HepG2 (cell line): ENCODE measurements around the gene DAZAP1. TPM values are rescaled to one million over a fixed set of nuclear protein-coding genes. Genes with fewer than 3 reads are reported as not detected.

Experiments
- ATF6 ChIP-seq: sonication (generic); formaldehyde crosslinking; conservative IDR thresholded peaks from 2 replicates; pipeline ENCODE4 v1.4.0; 2020; ENCODE audit warnings: missing genetic modification reagents
- BRCA1 ChIP-seq: sonication (generic); formaldehyde crosslinking; IDR thresholded peaks from 2 replicates; pipeline ENCODE4 v1.4.0; 2020; ENCODE audit warnings: missing genetic modification reagents
- CEBPB ChIP-seq: IDR thresholded peaks from 2 replicates; pipeline ENCODE4 v1.6.1; 2011; ENCODE audit warnings: low read depth, low read length, improper control_type of control experiment, borderline replicate concordance
- CREB1 ChIP-seq, 2 experiments: fragments of 450-650 bp in 1 of 2; IDR thresholded peaks; 2 replicates each; pipeline ENCODE4 v1.6.1; 2016 to 2017; ENCODE audit warnings: control low read depth in 1 of 2, mild to moderate bottlenecking in 1 of 2, missing compliant biosample characterization in 1 of 2, missing genetic modification characterization in 1 of 2
- CSRNP2 ChIP-seq: sonication (generic); formaldehyde crosslinking; conservative IDR thresholded peaks from 2 replicates; pipeline ENCODE4 v1.8.0; 2022; ENCODE audit warnings: low read depth, missing genetic modification reagents
- ESRRA ChIP-seq: sonication (generic); formaldehyde crosslinking; IDR thresholded peaks from 2 replicates; pipeline ENCODE4 v1.5.1; 2020; ENCODE audit warnings: mild to moderate bottlenecking, low read depth, missing genetic modification reagents
- ETV6 ChIP-seq: sonication (generic); formaldehyde crosslinking; conservative IDR thresholded peaks from 2 replicates; pipeline ENCODE4 v1.4.0; 2020; ENCODE audit warnings: missing genetic modification reagents
- HOXA9 ChIP-seq: sonication (generic); formaldehyde crosslinking; IDR thresholded peaks from 2 replicates; pipeline ENCODE4 v1.8.1; 2022; ENCODE audit warnings: missing genetic modification reagents, mild to moderate bottlenecking, moderate library complexity, borderline replicate concordance
- NFATC3 ChIP-seq: sonication (generic); formaldehyde crosslinking; IDR thresholded peaks from 2 replicates; pipeline ENCODE4 v1.5.1; 2020; ENCODE audit warnings: mild to moderate bottlenecking, missing genetic modification reagents
- NFIB ChIP-seq: sonication (generic); formaldehyde crosslinking; IDR thresholded peaks from 2 replicates; pipeline ENCODE4 v1.9.0; 2021; ENCODE audit warnings: missing genetic modification reagents, mild to moderate bottlenecking, borderline replicate concordance
- SALL1 ChIP-seq: sonication (generic); formaldehyde crosslinking; IDR thresholded peaks from 2 replicates; pipeline ENCODE4 v1.8.0; 2022; ENCODE audit warnings: mild to moderate bottlenecking, missing genetic modification reagents
- SATB2 ChIP-seq: sonication (generic); formaldehyde crosslinking; IDR thresholded peaks from 2 replicates; pipeline ENCODE4 v1.5.0; 2020; ENCODE audit warnings: missing genetic modification reagents
- SETDB1 ChIP-seq: sonication (generic); formaldehyde crosslinking; IDR thresholded peaks from 2 replicates; pipeline ENCODE4 v1.5.1; 2020; ENCODE audit warnings: missing genetic modification reagents, mild to moderate bottlenecking, borderline replicate concordance
- SMAD1 ChIP-seq: sonication (generic); formaldehyde crosslinking; IDR thresholded peaks from 2 replicates; pipeline ENCODE4 v1.4.0; 2020; ENCODE audit warnings: missing genetic modification reagents, low read depth, mild to moderate bottlenecking, borderline replicate concordance
- SP140L ChIP-seq: sonication (generic); formaldehyde crosslinking; IDR thresholded peaks from 2 replicates; pipeline ENCODE4 v1.4.0; 2020; ENCODE audit warnings: missing genetic modification reagents, borderline replicate concordance
- ZNF282 ChIP-seq: fragments of 450-650 bp; IDR thresholded peaks from 2 replicates; pipeline ENCODE4 v1.6.1; 2018; ENCODE audit not compliant: partially characterized antibody
- ZNF292 ChIP-seq: sonication (generic); formaldehyde crosslinking; IDR thresholded peaks from 2 replicates; pipeline ENCODE4 v1.8.1; 2022; ENCODE audit warnings: mild to moderate bottlenecking, low read depth, missing genetic modification reagents, borderline replicate concordance
- ZNF362 ChIP-seq: sonication (generic); formaldehyde crosslinking; IDR thresholded peaks from 2 replicates; pipeline ENCODE4 v1.4.0; 2020; ENCODE audit warnings: missing genetic modification reagents, mild to moderate bottlenecking, borderline replicate concordance
- ZNF510 ChIP-seq: sonication (generic); formaldehyde crosslinking; IDR thresholded peaks from 2 replicates; pipeline ENCODE4 v1.4.0; 2020; ENCODE audit warnings: low read depth, mild to moderate bottlenecking, missing genetic modification reagents
- ZNF687 ChIP-seq: sonication (generic); formaldehyde crosslinking; IDR thresholded peaks from 2 replicates; pipeline ENCODE4 v1.5.1; 2020; ENCODE audit warnings: mild to moderate bottlenecking, missing genetic modification reagents, moderate library complexity
- polyA plus RNA-seq, 8 experiments: library from polyadenylated mRNA; depleted of rRNA in 3 of 8; stranded (reverse) in 7 of 8; unstranded in 1 of 8; fragments of >200 nt; fragmentation: Illumina TruSeq in 4 of 8; extraction: Trizol in 4 of 8; gene quantifications; 2 replicates each; pipeline versions ENCODE4 v1.2.1 to v1.2.3, GENCODE V29; 2011 to 2016; ENCODE audit warnings: low read depth in 4 of 8, missing spikeins in 1 of 8, mixed read lengths in 1 of 8; ENCODE audit not compliant: insufficient read depth in 1 of 8
- total RNA-seq, 5 experiments: library from RNA; depleted of rRNA; stranded (reverse); fragments of >200 nt; fragmentation: Illumina TruSeq; extraction: Trizol; gene quantifications; 2 replicates each; pipeline ENCODE4 v1.2.3, GENCODE V29; 2016; ENCODE audit warnings: low read depth in 1 of 5

Gene DAZAP1
- total and polyA plus RNA-seq, 2 of the 13 experiments (the other 11 are each of a cell fraction or from before 2014, with no cell fraction given) = 63.3 to 79.2 TPM

GRCh38 chr19:1406774-1407527 lies 435 bp upstream of the DAZAP1 start (continued):
- TF ChIP-seq CSRNP2 (CRISPR knock-in tag) (no peak), ETV6 (CRISPR knock-in tag) (no peak), ESRRA (CRISPR knock-in tag) (peak; percentile 32; the same call in 1 of the 2 replicates), HOXA9 (no peak), CREB1 (IDR thresholded peaks at IDR 0.05) (peak; percentile 70), CREB1 (CRISPR knock-in tag; IDR thresholded peaks at IDR 0.05) (no peak), SMAD1 (CRISPR knock-in tag) (no peak), ZNF282 (no peak), ZNF292 (CRISPR knock-in tag) (no peak), SALL1 (CRISPR knock-in tag) (peak; percentile 16; the same call in 1 of the 2 replicates), CEBPB (no peak), ZNF362 (no peak; the same call in 1 of the 2 replicates), SATB2 (CRISPR knock-in tag) (no peak), ZNF687 (peak; percentile 79), SP140L (CRISPR knock-in tag) (no peak), NFIB (CRISPR knock-in tag) (no peak), SETDB1 (no peak), ATF6 (CRISPR knock-in tag) (no peak), BRCA1 (CRISPR knock-in tag) (no peak), ZNF510 (CRISPR knock-in tag) (no peak), NFATC3 (CRISPR knock-in tag) (no peak)
